GM10248 (cell line): Measurements from ENCODE around the gene RPL37.
A peak's percentile ranks its signal among the peaks of the same experiment; 100 is the strongest.
"Not testable (repeated sequence)": the region's sequence is repeated elsewhere in the genome, so short reads cannot be mapped to it uniquely, and the experiment has no call there.

ENCODE experiments used
- CTCF ChIA-PET: fragments of 300-600 bp; sonication (Branson Sonifier 250); formaldehyde crosslinking; extraction: SDS; loops from one replicate; lab custom pipeline; 2021; ENCODE audit warnings: antibody characterized with exemption; lab: Yijun Ruan, JAX
- POLR2A ChIA-PET: fragments of 350-650 bp; sonication (Branson Sonifier 250); formaldehyde crosslinking; extraction: SDS; loops from one replicate; lab custom pipeline; 2020; ENCODE audit warnings: antibody characterized with exemption; lab: Yijun Ruan, JAX
- DNase-seq: peaks from one replicate; pipeline ENCODE4 v3.0.0; 2012; ENCODE audit errors: extremely low spot score
- CTCF ChIP-seq: IDR thresholded peaks from 2 replicates; pipeline ENCODE4 v1.5.1; 2012; ENCODE audit warnings: mild to moderate bottlenecking, low read depth; ENCODE audit errors: extremely low read depth, missing control alignments, control extremely low read depth

The RPL37 gene

GRCh38 chr5:40834849-40835787, at the start of gene RPL37:
TSS of gene RPL37 (minus strand) at chr5:40835222. CDS start at chr5:40835185, 37 bp downstream.
- ChIA-PET CTCF (interaction anchor here (1.0 to 1.4 kb wide), 2 partner anchors 39 to 64 kb away, joined by 3 to 4 read pairs; no protein-coding TSS in a partner anchor), POLR2A (interaction anchor here (0.9 to 1.2 kb wide), 3 partner anchors 8 to 14 kb away, joined by 3 to 7 read pairs (median 4); no protein-coding TSS in a partner anchor)
- TF ChIP-seq CTCF, result no peak
- DNase-seq, result peak; percentile 94

GRCh38 chr5:40883051-40883450, 48.0 kb upstream of the RPL37 start:
- CTCF ChIA-PET, DNase-seq, POLR2A ChIA-PET: not testable (repeated sequence)

DNA sequence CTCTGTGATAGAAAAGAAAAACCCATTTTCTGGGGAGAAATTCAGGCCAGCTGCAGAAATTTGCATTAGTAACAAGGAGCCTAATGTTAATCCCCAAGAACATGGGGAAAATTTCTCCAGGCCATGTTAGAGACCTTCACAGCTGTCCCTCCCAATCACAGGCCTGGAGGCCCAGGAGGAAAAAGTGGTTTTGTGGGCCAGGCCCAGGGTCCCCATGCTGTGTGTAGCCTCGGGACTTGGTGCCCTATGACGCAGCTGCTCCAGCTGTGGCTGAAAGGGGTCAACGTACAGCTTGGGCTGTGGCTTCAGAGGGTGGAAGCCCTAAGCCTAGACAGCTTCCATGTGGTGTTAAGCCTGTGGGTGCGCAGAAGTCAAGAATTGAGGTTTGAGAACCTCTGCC, 47.3 kb upstream of the RPL37 start:
- POLR2A ChIA-PET, result no interaction called here

DNA sequence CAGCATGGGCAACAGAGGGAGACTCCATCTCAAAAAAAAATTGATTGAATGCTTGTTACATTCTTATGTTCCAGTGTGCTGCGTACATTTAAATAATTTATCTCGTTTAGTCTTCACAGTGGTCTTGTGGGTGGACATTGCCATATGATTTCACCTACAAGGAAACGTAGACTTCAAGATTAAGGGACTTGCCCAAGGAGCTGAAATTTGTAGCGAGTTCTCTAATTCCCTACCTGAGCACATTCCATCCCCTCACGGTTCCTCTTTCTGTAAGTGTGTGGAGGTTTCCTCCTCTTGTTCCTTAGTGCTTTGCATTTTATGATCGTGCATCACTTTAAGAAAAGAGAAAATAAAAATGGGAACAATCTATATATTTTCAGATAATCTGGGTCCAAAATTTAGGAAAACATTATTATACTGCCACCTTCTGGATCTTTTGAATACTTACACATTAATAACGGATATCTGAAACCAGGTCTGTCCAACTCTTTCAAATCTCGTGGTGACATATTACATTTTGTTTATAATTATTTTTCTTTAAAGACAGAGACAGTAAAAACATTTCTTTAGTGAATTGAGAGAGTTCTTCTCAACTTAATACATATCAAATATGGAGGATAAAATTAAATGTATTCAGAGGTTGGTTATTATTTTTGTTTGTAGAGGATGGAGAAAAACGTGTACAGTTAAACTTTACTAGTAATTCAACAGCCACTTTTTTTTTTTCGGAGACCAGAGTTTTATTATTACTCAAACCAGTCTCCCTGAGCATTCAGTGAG, 44.3 kb upstream of the RPL37 start:
- TF ChIP-seq CTCF, result peak; percentile 25
- POLR2A ChIA-PET, result no interaction called here
- CTCF ChIA-PET, result interaction anchor here (0.7 to 1.8 kb wide), 10 partner anchors 9 to 1503 kb away, joined by 3 to 5 read pairs (median 3); no protein-coding TSS in a partner anchor
- DNase-seq, result peak; percentile 41

More for the DNA sequence above, 47.3 kb upstream of the RPL37 start:
- no peak for TF ChIP-seq CTCF
- no peak for DNase-seq
- CTCF ChIA-PET, result no interaction called here

- POLR2A ChIA-PET, result no interaction called here
- no peak for DNase-seq
- CTCF ChIA-PET, result no interaction called here
- no peak for TF ChIP-seq CTCF
Observed at GRCh38 chr5:40877371-40877988, 42.5 kb upstream of the RPL37 start.

- TF ChIP-seq CTCF, result no peak
- POLR2A ChIA-PET, result no interaction called here
Observed at GRCh38 chr5:40875958-40876357, 40.9 kb upstream of the RPL37 start.

More at GRCh38 chr5:40875958-40876357, 40.9 kb upstream of the RPL37 start:
- no peak for DNase-seq
- CTCF ChIA-PET, result no interaction called here
